Endothelial cell of umbilical vein (primary cell): Measurements from ENCODE around the gene TNRC6C. TPM values are rescaled to one million over a fixed set of nuclear protein-coding genes. Genes with fewer than 3 reads are reported as not detected.
A peak's percentile ranks its signal among the peaks of the same experiment; 100 is the strongest.

Experiments
- BruUV-seq: library from RNA; stranded (reverse); fragments of 400-500 nt; replicated peaks from 2 replicates; lab custom pipeline; 2021; lab: Mats Ljungman, UMichigan
- CTCF ChIA-PET: fragments of 300-600, 350-600 bp; sonication (Branson Sonifier 250); formaldehyde crosslinking; loops from one replicate; lab custom pipeline; 2021; ENCODE audit warnings: antibody characterized with exemption, inconsistent platforms; lab: Charles Lee
- POLR2A ChIA-PET: fragments of 300-600, 350-600 bp; sonication (Branson Sonifier 250); formaldehyde crosslinking; loops from one replicate; lab custom pipeline; 2021; ENCODE audit warnings: antibody characterized with exemption, inconsistent platforms; lab: Charles Lee
- DNase-seq: peaks from one replicate; pipeline ENCODE4 v3.0.0-alpha.2; 2011; ENCODE audit warnings: low read depth, low spot score
- FAIRE-seq: peaks from 2 replicates; lab custom pipeline; 2011; peaks lifted over from hg19 to GRCh38; lab: Jason Lieb, UNC
- H2AFZ ChIP-seq: 2 replicates; pipeline ENCODE4 v1.6.0; 2012; ENCODE audit warnings: low read depth, low read length, control low read depth, inconsistent platforms
- H3K27ac ChIP-seq: 2 replicates; pipeline ENCODE4 v1.5.1; 2011; ENCODE audit warnings: low read depth, mild to moderate bottlenecking, control low read depth, low read length, moderate library complexity; ENCODE audit not compliant: insufficient read depth
- H3K27me3 ChIP-seq, 2 experiments: 2 replicates each; pipeline versions ENCODE4 v1.6.0 to v1.6.1; 2011; ENCODE audit warnings: low read length in 2 of 2, mixed read lengths in 1 of 2; ENCODE audit not compliant: control insufficient read depth in 2 of 2, insufficient read depth in 2 of 2
- H3K36me3 ChIP-seq, 2 experiments: 2 replicates in 1 of 2; 3 replicates in 1 of 2; pipeline ENCODE4 v1.5.1; 2011; ENCODE audit warnings: low read length in 2 of 2, mild to moderate bottlenecking in 1 of 2, moderate library complexity in 1 of 2; ENCODE audit not compliant: control insufficient read depth in 2 of 2, insufficient read depth in 2 of 2; ENCODE audit errors: extremely low read depth in 1 of 2
- H3K4me1 ChIP-seq: 3 replicates; pipeline ENCODE4 v1.5.1; 2011; ENCODE audit warnings: mild to moderate bottlenecking, low read length; ENCODE audit not compliant: control insufficient read depth, insufficient read depth; ENCODE audit errors: extremely low read depth
- H3K4me2 ChIP-seq: 2 replicates; pipeline ENCODE4 v1.6.1; 2011; ENCODE audit warnings: low read length, control low read depth, mixed read lengths; ENCODE audit not compliant: insufficient read depth
- H3K4me3 ChIP-seq, 3 experiments: fragments of 200-600 bp in 1 of 3; sonication (generic), shearing (Covaris generic) in 1 of 3; replicated peaks in 1 of 3; 2 replicates each; pipeline ENCODE4 v1.5.1; 2011 to 2016; ENCODE audit warnings: control low read depth in 3 of 3, low read length in 3 of 3, mild to moderate bottlenecking in 2 of 3, inconsistent platforms in 1 of 3, low read depth in 1 of 3, moderate library complexity in 1 of 3; ENCODE audit not compliant: insufficient read depth in 1 of 3
- H3K79me2 ChIP-seq: 2 replicates; pipeline ENCODE4 v1.6.0; 2012; ENCODE audit warnings: low read length, inconsistent platforms; ENCODE audit not compliant: control insufficient read depth, insufficient read depth
- H3K9ac ChIP-seq: replicated peaks from 2 replicates; pipeline ENCODE3; 2011; ENCODE audit warnings: low read length, control low read depth; ENCODE audit not compliant: insufficient read depth; ENCODE audit errors: extremely low read depth
- H3K9me1 ChIP-seq: replicated peaks from 3 replicates; pipeline ENCODE4 v1.6.0; 2011; ENCODE audit warnings: mild to moderate bottlenecking, low read length; ENCODE audit not compliant: control insufficient read depth, insufficient read depth; ENCODE audit errors: extremely low read depth
- H3K9me3 ChIP-seq: replicated peaks from 2 replicates; pipeline ENCODE4 v1.5.1; 2012; ENCODE audit warnings: low read length, inconsistent platforms; ENCODE audit not compliant: control insufficient read depth, insufficient read depth
- H4K20me1 ChIP-seq: replicated peaks from 2 replicates; pipeline ENCODE3; 2011; ENCODE audit warnings: mild to moderate bottlenecking, low read length; ENCODE audit not compliant: control insufficient read depth, insufficient read depth; ENCODE audit errors: extremely low read depth
- CTCF ChIP-seq, 2 donors: IDR thresholded peaks; 1 replicate in 1 of 2; 2 replicates in 1 of 2; pipeline ENCODE4 v1.5.1; 2011; ENCODE audit warnings: low read length in 2 of 2, mild to moderate bottlenecking in 2 of 2, moderate library complexity in 2 of 2, control low read depth in 1 of 2, inconsistent platforms in 1 of 2, low read depth in 1 of 2; ENCODE audit not compliant: insufficient read depth in 1 of 2; ENCODE audit errors: extremely low read depth in 1 of 2
- EZH2 ChIP-seq: IDR thresholded peaks from 2 replicates; pipeline ENCODE4 v1.6.1; 2012; ENCODE audit warnings: borderline replicate concordance, low read depth, mild to moderate bottlenecking, moderate library complexity, low read length, inconsistent platforms; ENCODE audit not compliant: severe bottlenecking
- FOS ChIP-seq: IDR thresholded peaks from 2 replicates; pipeline ENCODE4 v1.6.1; 2011; ENCODE audit warnings: mild to moderate bottlenecking, low read length, moderate library complexity, borderline replicate concordance; ENCODE audit not compliant: insufficient read depth
- GATA2 ChIP-seq: IDR thresholded peaks from 2 replicates; pipeline ENCODE4 v1.7.0; 2011; ENCODE audit warnings: low read depth, mild to moderate bottlenecking, moderate library complexity, mixed read lengths, low read length; ENCODE audit not compliant: insufficient read length, insufficient read depth
- JUN ChIP-seq: IDR thresholded peaks from 2 replicates; pipeline ENCODE4 v1.6.1; 2011; ENCODE audit warnings: borderline replicate concordance, low read depth; ENCODE audit not compliant: insufficient read length, insufficient read depth
- MAX ChIP-seq: IDR thresholded peaks from 2 replicates; pipeline ENCODE4 v1.6.1; 2011; ENCODE audit not compliant: insufficient read depth, insufficient read length
- MYC ChIP-seq: IDR thresholded peaks from one replicate; pipeline ENCODE4 v1.6.1; 2011; ENCODE audit warnings: mild to moderate bottlenecking, low read depth, low read length
- POLR2A ChIP-seq: IDR thresholded peaks from 2 replicates; pipeline ENCODE4 v1.6.1; 2012; ENCODE audit warnings: low read depth, mild to moderate bottlenecking, control low read depth, low read length
- POLR2AphosphoS5 ChIP-seq: IDR thresholded peaks from 2 replicates; pipeline ENCODE4 v1.6.1; 2012; ENCODE audit warnings: low read depth, mild to moderate bottlenecking, control low read depth, low read length, moderate library complexity; ENCODE audit not compliant: insufficient read depth
- dilution Hi-C: fragments of 300-500 bp; cut with MboI; formaldehyde crosslinking; loops from one replicate; pipeline ENCODE4 v1.15.0; 2019; ENCODE audit warnings: low sequenced_read_pairs; ENCODE audit not compliant: extremely low pct_ligation_motif_present
- intact Hi-C: fragments of 100-400 bp; cut with micrococcal nuclease; formaldehyde crosslinking; loops from one replicate; pipeline ENCODE4 v1.10.0; 2022
- polyA plus RNA-seq, 4 experiments: library from polyadenylated mRNA; depleted of rRNA in 3 of 4; stranded (reverse) in 3 of 4; unstranded in 1 of 4; fragments of >200 nt; gene quantifications; 2 replicates each; pipeline versions ENCODE4 v1.2.1 to v1.2.3, GENCODE V29; 2011 to 2012; ENCODE audit warnings: missing spikeins in 1 of 4
- total RNA-seq: library from RNA; stranded (reverse); gene quantifications from 2 replicates; pipeline ENCODE4 v1.2.3, GENCODE V29; 2021

Gene TNRC6C
- total and polyA plus RNA-seq, 2 donors (not counting 3 experiments of a cell fraction or from before 2014, with no cell fraction given), result 2.1 to 17.5 TPM

- no peaks in the 10 kb centered on the region for H4K20me1 ChIP-seq
- no peak overlapping the region for H2AFZ ChIP-seq
- intact Hi-C loops (loop anchor here (2.0 kb wide), 1 partner anchor 171 kb away; no protein-coding TSS in a partner anchor), dilution Hi-C loops (no loop called here)
- H3K4me3 ChIP-seq, result peak overlapping the region in 1 of 3 experiments; percentile 17
- peak overlapping the region; percentile 66 for H3K4me2 ChIP-seq
- peak overlapping the region; percentile 53 for H3K9ac ChIP-seq
- H3K4me1 ChIP-seq, result peaks cover 46% of the 10 kb centered on the region
- ChIA-PET CTCF (interaction anchor here (1.2 to 5.9 kb wide), 4 partner anchors 12 to 43 kb away, joined by 3 to 41 read pairs (median 8); partner anchors contain the start of gene TNRC6C), POLR2A (interaction anchor here (2.8 kb wide), 1 partner anchor 43 kb away, joined by 25 read pairs; the partner anchor contains the start of gene TNRC6C)
- H3K27me3 ChIP-seq, result no peaks in the 10 kb centered on the region
- peak; percentile 22 for TF ChIP-seq POLR2AphosphoS5
- no peak for TF ChIP-seq FOS
- TF ChIP-seq CTCF (IDR thresholded peaks at IDR 0.05; ENCODE audit: extremely low read depth in 1 of 2, insufficient read depth in 1 of 2, low read depth in 1 of 2, low read length in 2 of 2), result no peak
- peak; percentile 93 for TF ChIP-seq GATA2
- peak overlapping the region; percentile 91 for H3K27ac ChIP-seq
- no peaks in the 10 kb centered on the region for H3K9me3 ChIP-seq
- no peak for DNase-seq
- peak; percentile 43 for FAIRE-seq
- H3K36me3 ChIP-seq, result no peaks in the 10 kb centered on the region
- H3K79me2 ChIP-seq, result peaks cover 8% of the 10 kb centered on the region
- no TSS peak for BruUV-seq
- no peaks in the 10 kb centered on the region for H3K9me1 ChIP-seq
Observed at GRCh38 chr17:78001612-78002011, 43.1 kb downstream of the TNRC6C start.

GRCh38 chr17:78002166-78002565 is 43.7 kb downstream of the TNRC6C start:
- dilution Hi-C loops, result no loop called here

More at GRCh38 chr17:78002166-78002565, 43.7 kb downstream of the TNRC6C start:
- Histone ChIP-seq H4K20me1 (no peaks in the 10 kb centered on the region), H3K4me2 (peak overlapping the region; percentile 66), H3K27ac (peak overlapping the region; percentile 91), H2AFZ (no peak overlapping the region), H3K79me2 (peaks cover 8% of the 10 kb centered on the region), H3K36me3 (no peaks in the 10 kb centered on the region), H3K9me3 (no peaks in the 10 kb centered on the region), H3K27me3 (no peaks in the 10 kb centered on the region), H3K4me1 (peaks cover 46% of the 10 kb centered on the region), H3K9ac (peak overlapping the region; percentile 53), H3K9me1 (no peaks in the 10 kb centered on the region), H3K4me3 (no peak overlapping the region)
- CTCF ChIA-PET, result interaction anchor here (0.8 to 5.9 kb wide), 6 partner anchors 11 to 460 kb away, joined by 3 to 41 read pairs (median 3); partner anchors contain the start of gene TNRC6C
- FAIRE-seq (no peak), DNase-seq (no peak)
- TF ChIP-seq POLR2AphosphoS5 (no peak), MAX (no peak), FOS (no peak), POLR2A (no peak), EZH2 (no peak), GATA2 (no peak), JUN (no peak), CTCF (IDR thresholded peaks at IDR 0.05; ENCODE audit: extremely low read depth in 1 of 2, insufficient read depth in 1 of 2, low read depth in 1 of 2, low read length in 2 of 2) (no peak), MYC (no peak)
- intact Hi-C loops, result no loop called here
- BruUV-seq, result no TSS peak
- POLR2A ChIA-PET, result interaction anchor here (2.8 kb wide), 1 partner anchor 44 kb away, joined by 25 read pairs; the partner anchor contains the start of gene TNRC6C
